H1 (cell line): Measurements from ENCODE around the gene CD180. TPM values are rescaled to one million over a fixed set of nuclear protein-coding genes. Genes with fewer than 3 reads are reported as not detected.

ENCODE experiments used
- CTCF ChIA-PET: fragments of 300-600 bp; sonication (Branson Sonifier 250); formaldehyde crosslinking; loops from one replicate; lab custom pipeline; 2021; ENCODE audit not compliant: partially characterized antibody; lab: Charles Lee
- POLR2A ChIA-PET: fragments of 300-600 bp; sonication (Branson Sonifier 250); formaldehyde crosslinking; loops from one replicate; lab custom pipeline; 2021; ENCODE audit warnings: inconsistent platforms; ENCODE audit not compliant: partially characterized antibody; lab: Charles Lee
- DNase-seq, 2 experiments: peaks; one replicate each; pipeline versions ENCODE4 v3.0.0 to v3.0.0-alpha.2; 2010 to 2022; ENCODE audit warnings: low spot score in 2 of 2, low read depth in 1 of 2, mixed read lengths in 1 of 2
- FAIRE-seq: peaks from 2 replicates; lab custom pipeline; 2011; peaks lifted over from hg19 to GRCh38; lab: Jason Lieb, UNC
- H2AFZ ChIP-seq: 2 replicates; pipeline ENCODE4 v1.8.1; 2012; ENCODE audit warnings: low read length, inconsistent platforms
- H2AK5ac ChIP-seq: 2 replicates; pipeline ENCODE4 v1.6.1; 2013; ENCODE audit warnings: low read depth, low read length
- H2BK120ac ChIP-seq: replicated peaks from 2 replicates; pipeline ENCODE3; 2013; ENCODE audit warnings: low read depth, low read length, inconsistent platforms
- H2BK12ac ChIP-seq: 2 replicates; pipeline ENCODE4 v1.6.1; 2013; ENCODE audit warnings: low read depth, low read length
- H2BK15ac ChIP-seq: 2 replicates; pipeline ENCODE4 v1.6.1; 2013; ENCODE audit warnings: low read length
- H2BK20ac ChIP-seq: 2 replicates; pipeline ENCODE4 v1.6.1; 2013; ENCODE audit warnings: low read length
- H2BK5ac ChIP-seq: 2 replicates; pipeline ENCODE4 v1.6.1; 2013; ENCODE audit warnings: low read depth, low read length
- H3K14ac ChIP-seq: 2 replicates; pipeline ENCODE4 v1.6.1; 2013; ENCODE audit warnings: inconsistent platforms; ENCODE audit not compliant: insufficient read length
- H3K18ac ChIP-seq: 2 replicates; pipeline ENCODE4 v1.6.1; 2013; ENCODE audit warnings: low read length; ENCODE audit errors: extremely low read depth
- H3K23ac ChIP-seq: 2 replicates; pipeline ENCODE4 v1.6.1; 2013; ENCODE audit warnings: inconsistent platforms; ENCODE audit not compliant: insufficient read length
- H3K23me2 ChIP-seq: 2 replicates; pipeline ENCODE4 v1.6.1; 2013; ENCODE audit warnings: low read depth, low read length
- H3K27ac ChIP-seq: 2 replicates; pipeline ENCODE4 v1.6.1; 2011; ENCODE audit warnings: low read depth, low read length, inconsistent platforms
- H3K27me3 ChIP-seq, 4 experiments: replicated peaks in 1 of 4; 1 replicate in 1 of 4; 2 replicates in 3 of 4; pipeline versions ENCODE4 v1.6.1 to v1.8.1; 2011 to 2013; ENCODE audit warnings: low read length in 3 of 4, mild to moderate bottlenecking in 3 of 4, inconsistent platforms in 2 of 4, mixed read lengths in 2 of 4, moderate library complexity in 1 of 4; ENCODE audit not compliant: control insufficient read depth in 3 of 4, insufficient read depth in 3 of 4; ENCODE audit errors: extremely low read depth in 1 of 4
- H3K36me3 ChIP-seq, 4 experiments: 2 replicates each; pipeline versions ENCODE4 v1.6.1 to v1.8.1; 2011 to 2013; ENCODE audit warnings: mild to moderate bottlenecking in 4 of 4, low read length in 3 of 4, moderate library complexity in 2 of 4, control low read depth in 1 of 4, inconsistent platforms in 1 of 4; ENCODE audit not compliant: insufficient read depth in 4 of 4, control insufficient read depth in 2 of 4
- H3K4ac ChIP-seq: replicated peaks from 2 replicates; pipeline ENCODE3; 2013; ENCODE audit warnings: low read length, low read depth, mixed read lengths, inconsistent platforms; ENCODE audit not compliant: insufficient read length
- H3K4me1 ChIP-seq, 4 experiments: replicated peaks in 1 of 4; 1 replicate in 1 of 4; 2 replicates in 3 of 4; pipeline versions ENCODE4 v1.6.1 to v1.8.1; 2011 to 2013; ENCODE audit warnings: low read length in 3 of 4, inconsistent platforms in 2 of 4, mixed read lengths in 1 of 4; ENCODE audit not compliant: insufficient read depth in 4 of 4, control insufficient read depth in 3 of 4
- H3K4me2 ChIP-seq, 2 experiments: 2 replicates each; pipeline versions ENCODE4 v1.6.1 to v1.8.1; 2011 to 2013; ENCODE audit warnings: low read depth in 2 of 2, low read length in 2 of 2, control low read depth in 1 of 2, inconsistent platforms in 1 of 2, mild to moderate bottlenecking in 1 of 2; ENCODE audit not compliant: insufficient read depth in 1 of 2
- H3K4me3 ChIP-seq, 4 experiments: fragments of 200-600, 300-600 bp in 1 of 4; sonication (generic), shearing (Covaris generic), sonication (Bioruptor Twin) in 1 of 4; 2 replicates each; pipeline versions ENCODE4 v1.5.1 to v1.8.1; 2011 to 2016; ENCODE audit warnings: low read length in 4 of 4, low read depth in 3 of 4, control low read depth in 2 of 4, inconsistent platforms in 2 of 4, mild to moderate bottlenecking in 2 of 4, mixed read lengths in 1 of 4, moderate library complexity in 1 of 4; ENCODE audit not compliant: insufficient read depth in 2 of 4; ENCODE audit errors: extremely low read depth in 1 of 4
- H3K56ac ChIP-seq: replicated peaks from 2 replicates; pipeline ENCODE3; 2013; ENCODE audit warnings: low read depth, mild to moderate bottlenecking, mixed read lengths, low read length, inconsistent platforms; ENCODE audit not compliant: insufficient read length
- H3K79me1 ChIP-seq: 2 replicates; pipeline ENCODE4 v1.6.1; 2013; ENCODE audit warnings: low read depth, low read length, control low read depth
- H3K79me2 ChIP-seq, 2 experiments: 2 replicates each; pipeline versions ENCODE4 v1.6.1 to v1.8.1; 2012 to 2013; ENCODE audit warnings: low read length in 2 of 2, mild to moderate bottlenecking in 2 of 2, inconsistent platforms in 1 of 2; ENCODE audit not compliant: insufficient read depth in 2 of 2, control insufficient read depth in 1 of 2
- H3K9ac ChIP-seq, 4 experiments: replicated peaks in 1 of 4; 1 replicate in 1 of 4; 2 replicates in 3 of 4; pipeline versions ENCODE4 v1.6.1 to v1.8.1; 2011 to 2013; ENCODE audit warnings: low read depth in 3 of 4, low read length in 3 of 4, control low read depth in 2 of 4, mild to moderate bottlenecking in 2 of 4, moderate library complexity in 2 of 4, inconsistent platforms in 1 of 4; ENCODE audit errors: extremely low read depth in 1 of 4
- H3K9me3 ChIP-seq, 2 experiments: 2 replicates each; pipeline versions ENCODE4 v1.6.1 to v1.8.1; 2012 to 2013; ENCODE audit warnings: mild to moderate bottlenecking in 2 of 2, moderate library complexity in 2 of 2, control low read depth in 1 of 2, inconsistent platforms in 1 of 2, low read depth in 1 of 2, low read length in 1 of 2, mixed read lengths in 1 of 2; ENCODE audit not compliant: insufficient read depth in 2 of 2
- H4K20me1 ChIP-seq, 2 experiments: replicated peaks in 1 of 2; 2 replicates each; pipeline versions ENCODE3 to v1.8.1; 2011 to 2013; ENCODE audit warnings: inconsistent platforms in 2 of 2, low read length in 2 of 2, mild to moderate bottlenecking in 1 of 2; ENCODE audit not compliant: insufficient read depth in 2 of 2, control insufficient read depth in 1 of 2
- H4K5ac ChIP-seq: 2 replicates; pipeline ENCODE4 v1.6.1; 2013; ENCODE audit warnings: low read length, low read depth, mixed read lengths, inconsistent platforms; ENCODE audit not compliant: insufficient read length
- H4K8ac ChIP-seq: 2 replicates; pipeline ENCODE4 v1.8.0; 2013; ENCODE audit warnings: mild to moderate bottlenecking, moderate library complexity, low read length, inconsistent platforms; ENCODE audit not compliant: insufficient read depth; ENCODE audit errors: extremely low read depth
- H4K91ac ChIP-seq: replicated peaks from 2 replicates; pipeline ENCODE3; 2013; ENCODE audit warnings: low read length, mixed read lengths, inconsistent platforms; ENCODE audit not compliant: insufficient read length
- RAD21 ChIP-seq, 2 experiments: IDR thresholded peaks in 1 of 2; conservative IDR thresholded peaks in 1 of 2; 2 replicates each; pipeline ENCODE4 v1.6.1; 2011; ENCODE audit warnings: low read depth in 2 of 2, low read length in 2 of 2, improper control_type of control experiment in 1 of 2, inconsistent platforms in 1 of 2, mild to moderate bottlenecking in 1 of 2, moderate library complexity in 1 of 2
- SIRT6 ChIP-seq: IDR thresholded peaks from one replicate; pipeline ENCODE4 v1.7.1; 2012; ENCODE audit warnings: low read length, inconsistent platforms
- WGBS, 2 experiments: shearing (Covaris generic) in 1 of 2; methylation state at CpG; one replicate each; pipeline versions ENCODE4 v1.1.6 to v1.1.7; 2013 to 2015; ENCODE audit warnings: low lambda C conversion rate in 2 of 2, mixed read lengths in 2 of 2, inconsistent platforms in 1 of 2, low coverage in 1 of 2, missing lambda C conversion rate in 1 of 2; ENCODE audit not compliant: insufficient replicate concordance in 2 of 2, insufficient coverage in 1 of 2, insufficient read length in 1 of 2; ENCODE audit errors: extremely low coverage in 1 of 2, missing lambda C conversion rate in 1 of 2; 5-methylcytosine and 5-hydroxymethylcytosine counted together
- polyA plus RNA-seq, 7 experiments: library from polyadenylated mRNA; depleted of rRNA in 3 of 7; stranded (reverse) in 5 of 7; unstranded in 2 of 7; fragments of >200 nt in 5 of 7; fragments of 200-250 nt in 2 of 7; gene quantifications; 1 replicate in 5 of 7; 2 replicates in 1 of 7; 4 replicates in 1 of 7; pipeline versions ENCODE4 v1.2.1 to v1.2.3, GENCODE V29; 2011 to 2013; ENCODE audit warnings: missing spikeins in 2 of 7, mixed read lengths in 2 of 7
- total RNA-seq: library from RNA; stranded (reverse); fragmentation: NEBNext Ultra II Directional; extraction: Animal tissue kit (Norgen Biotek cat#: 25700); gene quantifications from 2 replicates; pipeline ENCODE4 v1.2.1, GENCODE V29; 2021

Gene CD180
- total and polyA plus RNA-seq, 2 of the 8 experiments (the other 6 are each of a cell fraction or from before 2014, with no cell fraction given): not detected

- no peaks in the 10 kb centered on the region; a peak in 1 of 4 replicates for H3K9me3 ChIP-seq
- H4K5ac ChIP-seq: no peak overlapping the region
- POLR2A ChIA-PET: no interaction called here
- no peaks in the 10 kb centered on the region for H3K79me2 ChIP-seq
- H3K36me3 ChIP-seq: peaks cover 0 to 3% (median 0%) of the 10 kb centered on the region in 4 experiments; a peak in 1 of 8 replicates
- 97% methylated on average over 7 of the region's 7 CpGs; no CpG with 5 or more reads in 1 of the 2 experiments for WGBS, 2 experiments
- H3K56ac ChIP-seq: no peak overlapping the region
- no peak overlapping the region for H3K4me2 ChIP-seq
- no peak overlapping the region for H2BK12ac ChIP-seq
- FAIRE-seq (no peak), DNase-seq (no peak)
- H2AFZ ChIP-seq: no peak overlapping the region
- peaks cover 0 to 5% (median 3%) of the 10 kb centered on the region in 4 experiments; a peak in 4 of 7 replicates for H3K4me1 ChIP-seq
- no peak overlapping the region for H2BK5ac ChIP-seq
- H3K14ac ChIP-seq: no peak overlapping the region
- H3K4ac ChIP-seq: no peak overlapping the region
- H3K23me2 ChIP-seq: no peaks in the 10 kb centered on the region
- H3K27ac ChIP-seq: no peak overlapping the region
- H3K27me3 ChIP-seq: peaks cover 0 to 4% (median 0%) of the 10 kb centered on the region in 4 experiments; a peak in 2 of 7 replicates
- H3K9ac ChIP-seq: no peak overlapping the region
- no peak overlapping the region for H2AK5ac ChIP-seq
- H3K23ac ChIP-seq: no peak overlapping the region
- no peak overlapping the region for H2BK15ac ChIP-seq
- no peaks in the 10 kb centered on the region for H4K20me1 ChIP-seq
- H2BK120ac ChIP-seq: no peak overlapping the region
- no peaks in the 10 kb centered on the region for H3K79me1 ChIP-seq
- H3K18ac ChIP-seq: no peak overlapping the region
- CTCF ChIA-PET: interaction anchor here (4.8 kb wide), 1 partner anchor 13 kb away, joined by 26 read pairs; no protein-coding TSS in a partner anchor
- H4K8ac ChIP-seq: no peak overlapping the region
- H4K91ac ChIP-seq: no peak overlapping the region
- no peak overlapping the region for H3K4me3 ChIP-seq
- H2BK20ac ChIP-seq: no peak overlapping the region
- TF ChIP-seq SIRT6: no peak
- no peak for TF ChIP-seq RAD21 (IDR thresholded peaks at IDR 0.05 in 1 of 2, conservative IDR thresholded peaks at IDR 0.05 in 1 of 2; ENCODE audit: low read depth in 2 of 2, low read length in 2 of 2)
- TF ChIP-seq, all 59 proteins: peak for 0
Measured at GRCh38 chr5:67178966-67179365, 17.6 kb downstream of the CD180 start.
